Right lobe of liver (tissue), 4 donors: Measurements from ENCODE around the gene ADGRA1.

Source experiments
- CTCF ChIP-seq, 4 donors: fragments of 200-600 bp in 3 of 4; fragments of 450-650 bp in 1 of 4; IDR thresholded peaks; one replicate each; pipeline versions ENCODE4 v1.5.1 to v1.8.0; 2016 to 2022; ENCODE audit warnings: antibody characterized with exemption in 4 of 4, mild to moderate bottlenecking in 2 of 4
- POLR2A ChIP-seq: fragments of 450-650 bp; IDR thresholded peaks from one replicate; pipeline ENCODE4 v1.6.1; 2017; ENCODE audit warnings: antibody characterized with exemption, mild to moderate bottlenecking
- donor health status: DM: no; HTN: no; CAD: no.
- donor health status: DM: no; HTN: no; CAD: no.
- donor health status: DM: no; HTN: yes; CAD: no.

DNA sequence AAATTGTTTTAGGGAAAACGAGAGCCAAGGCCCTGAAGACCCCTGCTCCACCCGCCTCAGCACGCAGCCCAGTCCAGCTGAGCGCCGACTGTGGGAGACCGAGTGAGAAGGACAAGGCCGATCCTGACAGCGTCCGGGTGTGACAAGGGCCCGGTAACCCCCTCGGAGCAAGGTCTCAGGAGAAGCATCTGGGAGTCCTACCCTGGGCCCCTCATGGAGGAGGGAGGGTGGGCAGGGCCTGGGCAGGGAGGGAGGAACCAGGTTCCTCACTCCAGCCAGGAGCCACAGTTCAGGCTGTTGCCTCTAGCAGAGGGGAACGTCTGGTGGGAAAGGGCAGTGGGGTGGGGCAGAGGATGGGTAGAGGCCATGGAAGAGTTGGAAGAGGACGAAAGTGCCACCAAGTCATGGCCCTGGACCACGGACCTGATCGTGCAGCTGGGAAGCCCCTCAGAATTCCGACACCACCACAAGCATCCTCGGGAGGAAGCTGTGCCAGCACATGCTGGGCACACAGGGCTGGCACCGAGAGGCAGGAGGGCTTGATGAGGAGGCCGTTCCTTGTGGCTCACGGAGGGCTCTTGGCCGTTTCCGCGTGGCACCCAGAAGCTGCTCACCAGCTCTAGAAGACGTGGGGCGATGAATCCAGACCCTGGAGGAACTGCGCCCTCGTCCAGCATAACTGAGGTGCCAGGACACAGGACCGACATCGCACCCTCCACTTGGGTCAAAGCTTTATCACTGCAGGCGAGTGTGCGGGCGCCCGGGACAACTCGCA lies 70.1 kb downstream of the ADGRA1 start:
- TF ChIP-seq CTCF (IDR thresholded peaks at IDR 0.05) (no peak), POLR2A (no peak)
